Measurements from ENCODE around the gene DIAPH3.

Gene DIAPH3

DNA sequence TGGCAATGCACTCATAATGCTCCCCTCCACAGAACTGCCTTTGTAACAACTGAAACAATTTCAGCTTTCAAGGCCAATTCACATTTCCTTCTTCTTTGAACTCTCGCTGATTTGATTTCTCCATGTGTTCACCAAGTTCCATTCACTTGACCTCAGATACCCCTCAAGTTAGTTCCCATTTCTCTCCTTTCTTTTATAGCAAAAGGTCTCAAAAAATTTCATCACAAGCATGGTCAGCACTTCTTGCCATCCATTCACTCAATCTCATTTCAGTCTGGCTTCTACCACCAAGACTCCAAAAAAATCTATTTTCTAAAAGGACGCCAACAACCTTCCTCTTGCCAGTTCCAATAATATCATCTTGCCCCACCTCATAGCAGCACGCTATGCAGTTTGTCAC is 135.7 kb downstream of the DIAPH3 start:
- Histone ChIP-seq H3K27me3 (no peaks in the 10 kb centered on the region), H3K27ac (no peak overlapping the region), H3K36me3 (no peaks in the 10 kb centered on the region), H3K9me3 (no peaks in the 10 kb centered on the region), H3K4me1 (ENCODE audit: control insufficient read depth in 1 of 2, insufficient read depth in 1 of 2, low read depth in 1 of 2, low read length in 1 of 2) (no peaks in the 10 kb centered on the region), H3K4me3 (ENCODE audit: low read depth in 1 of 2, low read length in 1 of 2) (no peak overlapping the region)
- TF ChIP-seq, protein P1, sequence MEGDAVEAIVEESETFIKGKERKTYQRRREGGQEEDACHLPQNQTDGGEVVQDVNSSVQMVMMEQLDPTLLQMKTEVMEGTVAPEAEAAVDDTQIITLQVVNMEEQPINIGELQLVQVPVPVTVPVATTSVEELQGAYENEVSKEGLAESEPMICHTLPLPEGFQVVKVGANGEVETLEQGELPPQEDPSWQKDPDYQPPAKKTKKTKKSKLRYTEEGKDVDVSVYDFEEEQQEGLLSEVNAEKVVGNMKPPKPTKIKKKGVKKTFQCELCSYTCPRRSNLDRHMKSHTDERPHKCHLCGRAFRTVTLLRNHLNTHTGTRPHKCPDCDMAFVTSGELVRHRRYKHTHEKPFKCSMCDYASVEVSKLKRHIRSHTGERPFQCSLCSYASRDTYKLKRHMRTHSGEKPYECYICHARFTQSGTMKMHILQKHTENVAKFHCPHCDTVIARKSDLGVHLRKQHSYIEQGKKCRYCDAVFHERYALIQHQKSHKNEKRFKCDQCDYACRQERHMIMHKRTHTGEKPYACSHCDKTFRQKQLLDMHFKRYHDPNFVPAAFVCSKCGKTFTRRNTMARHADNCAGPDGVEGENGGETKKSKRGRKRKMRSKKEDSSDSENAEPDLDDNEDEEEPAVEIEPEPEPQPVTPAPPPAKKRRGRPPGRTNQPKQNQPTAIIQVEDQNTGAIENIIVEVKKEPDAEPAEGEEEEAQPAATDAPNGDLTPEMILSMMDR (IDR thresholded peaks at IDR 0.05), result no peak

DNA sequence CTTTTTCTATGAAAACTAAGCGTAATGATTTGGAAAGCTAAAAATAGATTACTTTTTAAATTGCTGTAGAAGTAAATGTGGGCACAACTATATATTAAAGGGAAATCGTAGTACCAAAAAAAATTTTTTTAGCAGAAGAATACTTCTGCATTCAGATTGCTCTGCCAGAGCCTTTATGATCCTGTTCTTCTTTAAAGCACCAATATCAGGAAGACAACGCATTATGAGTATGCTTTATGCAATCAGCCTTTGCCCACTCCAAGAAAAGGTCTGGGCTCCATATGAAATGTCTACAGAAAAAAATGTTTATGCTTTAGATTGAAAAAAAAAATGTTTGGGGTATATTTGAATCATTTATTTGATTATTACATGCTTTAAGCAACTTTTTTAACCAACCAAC is 137.4 kb downstream of the DIAPH3 start:
- no peak overlapping the region for H3K27ac ChIP-seq
- TF ChIP-seq, protein P1 (IDR thresholded peaks at IDR 0.05), result no peak
- H3K4me1 ChIP-seq (ENCODE audit: control insufficient read depth in 1 of 2, insufficient read depth in 1 of 2, low read depth in 1 of 2, low read length in 1 of 2), result no peaks in the 10 kb centered on the region
- no peaks in the 10 kb centered on the region for H3K27me3 ChIP-seq
- no peaks in the 10 kb centered on the region for H3K9me3 ChIP-seq
- H3K4me3 ChIP-seq (ENCODE audit: low read depth in 1 of 2, low read length in 1 of 2), result no peak overlapping the region
- no peaks in the 10 kb centered on the region for H3K36me3 ChIP-seq

DNA sequence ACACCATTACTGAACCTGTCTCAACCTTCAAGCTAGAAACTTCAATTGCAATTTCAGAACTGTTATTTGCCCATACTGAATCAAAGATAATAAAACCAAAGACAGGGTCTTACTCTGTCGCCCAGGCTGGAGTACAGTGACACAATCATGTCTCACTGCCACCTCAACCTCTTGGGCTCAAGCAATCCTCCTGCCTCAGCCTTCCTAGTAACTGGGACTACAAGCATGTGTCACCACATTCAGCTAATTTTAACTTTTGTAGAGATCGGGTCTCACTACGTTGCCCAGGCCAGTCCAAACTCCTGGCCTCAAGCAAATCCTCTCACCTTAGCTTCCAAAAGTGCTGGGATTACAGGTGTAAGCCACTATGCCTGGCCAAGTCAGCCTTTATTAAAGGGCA is 143.4 kb downstream of the DIAPH3 start:
- Histone ChIP-seq H3K4me1 (ENCODE audit: control insufficient read depth in 1 of 2, insufficient read depth in 1 of 2, low read depth in 1 of 2, low read length in 1 of 2) (no peaks in the 10 kb centered on the region), H3K36me3 (no peaks in the 10 kb centered on the region), H3K27me3 (no peaks in the 10 kb centered on the region), H3K27ac (no peak overlapping the region), H3K9me3 (no peaks in the 10 kb centered on the region), H3K4me3 (ENCODE audit: low read depth in 1 of 2, low read length in 1 of 2) (no peak overlapping the region)
- TF ChIP-seq, protein P1 (IDR thresholded peaks at IDR 0.05), result no peak

DNA sequence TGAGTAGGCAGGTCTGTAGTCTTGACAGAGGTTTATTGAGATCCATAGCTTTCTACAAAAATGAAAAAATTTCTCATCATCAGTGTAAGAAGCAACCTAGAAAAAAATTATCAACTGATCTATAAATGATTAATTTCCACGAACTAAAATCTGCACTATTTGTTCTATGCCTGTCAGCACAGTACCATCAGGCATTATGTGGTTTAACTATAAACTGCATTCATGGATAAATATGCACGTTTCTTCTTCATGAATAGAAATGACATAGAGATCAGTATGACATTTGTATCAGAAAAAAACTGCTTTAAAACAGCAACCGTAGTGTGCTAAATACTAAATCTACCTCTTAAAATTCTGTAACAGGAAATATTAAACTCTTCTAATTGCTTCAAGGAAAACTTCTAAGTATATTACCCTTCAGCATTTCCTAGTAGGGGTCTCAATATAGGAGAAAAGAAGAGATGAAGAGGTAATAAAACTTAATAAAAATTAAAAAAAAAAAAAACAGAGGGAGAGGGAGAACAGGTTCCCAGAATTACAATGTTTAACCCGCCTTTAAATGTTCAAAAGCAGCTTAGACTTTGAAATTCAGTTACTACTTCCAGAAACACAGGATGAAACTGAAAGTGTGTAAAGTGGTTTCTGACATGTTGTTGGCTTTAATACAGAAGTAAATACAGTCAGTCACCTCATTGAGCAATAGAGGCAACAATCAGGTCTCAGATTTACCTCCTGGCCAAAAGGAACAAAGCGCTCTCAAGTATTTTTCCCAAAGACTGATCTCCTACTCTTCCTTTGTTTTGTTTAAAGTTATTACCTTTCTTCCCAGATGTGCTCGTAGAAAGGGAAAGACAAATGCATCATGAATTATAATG is 144.4 kb downstream of the DIAPH3 start:
- H3K4me3 ChIP-seq (ENCODE audit: low read depth in 1 of 2, low read length in 1 of 2), result no peak overlapping the region
- H3K27me3 ChIP-seq, result no peaks in the 10 kb centered on the region
- H3K4me1 ChIP-seq (ENCODE audit: control insufficient read depth in 1 of 2, insufficient read depth in 1 of 2, low read depth in 1 of 2, low read length in 1 of 2), result no peaks in the 10 kb centered on the region
- H3K36me3 ChIP-seq, result no peaks in the 10 kb centered on the region
- TF ChIP-seq, protein P1 (IDR thresholded peaks at IDR 0.05), result no peak
- no peak overlapping the region for H3K27ac ChIP-seq
- H3K9me3 ChIP-seq, result no peaks in the 10 kb centered on the region

DNA sequence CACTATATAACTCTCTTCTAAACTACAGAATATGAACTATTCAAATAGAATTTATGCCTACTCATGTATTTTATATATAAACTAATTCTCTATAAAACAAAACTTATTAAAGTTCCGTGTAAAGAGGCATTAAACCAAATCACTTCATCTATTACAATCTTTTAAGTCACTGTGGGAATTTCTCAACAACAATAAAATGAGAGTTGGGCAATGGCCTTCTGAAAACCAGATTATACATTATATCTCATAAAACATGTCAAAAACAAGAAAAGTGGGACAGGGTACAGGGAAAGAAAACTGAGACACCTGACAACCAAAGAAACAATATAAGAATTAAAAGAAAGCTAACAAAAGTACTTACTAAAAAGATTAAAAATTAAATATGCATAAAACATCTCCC is 145.2 kb downstream of the DIAPH3 start:
- TF ChIP-seq, protein P1 (IDR thresholded peaks at IDR 0.05), result no peak
- no peak overlapping the region for H3K27ac ChIP-seq
- H3K36me3 ChIP-seq, result no peaks in the 10 kb centered on the region
- no peaks in the 10 kb centered on the region for H3K9me3 ChIP-seq
- no peaks in the 10 kb centered on the region for H3K4me1 ChIP-seq (ENCODE audit: control insufficient read depth in 1 of 2, insufficient read depth in 1 of 2, low read depth in 1 of 2, low read length in 1 of 2)
- no peaks in the 10 kb centered on the region for H3K27me3 ChIP-seq
- H3K4me3 ChIP-seq (ENCODE audit: low read depth in 1 of 2, low read length in 1 of 2), result no peak overlapping the region
